ENCODE results near the gene PIN4. TPM values are rescaled to one million over a fixed set of nuclear protein-coding genes. Genes with fewer than 3 reads are reported as not detected.

PIN4 gene
- total RNA-seq, 4 donors from 2014 or later = 4.6 to 12.4 (median 6.5) TPM; not detected in 1

DNA sequence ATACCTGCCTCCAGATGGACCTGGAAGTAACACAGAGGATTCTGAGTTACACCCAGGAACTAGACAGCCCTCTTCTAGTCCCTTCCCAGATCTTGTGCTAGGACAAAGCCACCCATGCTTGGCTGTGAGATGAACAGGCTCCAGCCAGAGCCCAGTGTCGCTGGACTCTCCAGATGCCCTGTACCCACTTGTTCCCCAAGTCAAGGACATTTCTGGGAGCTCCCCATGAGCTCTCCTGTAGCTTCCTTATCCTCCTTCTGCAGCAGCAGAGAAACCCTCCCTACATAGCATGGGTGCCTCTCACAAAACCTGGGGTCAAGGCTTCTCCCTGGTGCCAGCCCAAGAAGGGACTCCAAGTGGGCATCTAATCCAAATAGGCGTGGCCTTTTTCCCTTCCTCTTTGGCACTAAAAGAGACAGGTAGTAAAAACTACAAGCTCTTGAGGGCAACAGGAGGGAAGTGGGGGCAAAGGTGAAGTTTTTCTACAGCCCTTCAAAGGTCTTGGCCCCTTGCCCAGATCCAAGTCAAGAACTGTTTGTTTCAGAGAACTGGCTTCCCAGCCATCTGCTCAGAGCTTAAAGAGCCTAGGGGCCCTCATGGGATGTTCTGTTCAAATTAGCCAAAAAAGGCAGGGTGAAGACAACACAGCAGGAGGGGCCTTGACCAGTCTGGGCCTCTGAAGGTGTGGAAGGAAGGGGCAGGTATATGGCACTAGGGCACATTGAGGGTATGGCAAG lies 65.8 kb downstream of the PIN4 start:
- intact Hi-C loops (cut with DNase I; ENCODE audit: low total_unique reads) = no loop called here
- no peak for TF ChIP-seq POLR2A (IDR thresholded peaks at IDR 0.05)
- TF ChIP-seq, protein P1, sequence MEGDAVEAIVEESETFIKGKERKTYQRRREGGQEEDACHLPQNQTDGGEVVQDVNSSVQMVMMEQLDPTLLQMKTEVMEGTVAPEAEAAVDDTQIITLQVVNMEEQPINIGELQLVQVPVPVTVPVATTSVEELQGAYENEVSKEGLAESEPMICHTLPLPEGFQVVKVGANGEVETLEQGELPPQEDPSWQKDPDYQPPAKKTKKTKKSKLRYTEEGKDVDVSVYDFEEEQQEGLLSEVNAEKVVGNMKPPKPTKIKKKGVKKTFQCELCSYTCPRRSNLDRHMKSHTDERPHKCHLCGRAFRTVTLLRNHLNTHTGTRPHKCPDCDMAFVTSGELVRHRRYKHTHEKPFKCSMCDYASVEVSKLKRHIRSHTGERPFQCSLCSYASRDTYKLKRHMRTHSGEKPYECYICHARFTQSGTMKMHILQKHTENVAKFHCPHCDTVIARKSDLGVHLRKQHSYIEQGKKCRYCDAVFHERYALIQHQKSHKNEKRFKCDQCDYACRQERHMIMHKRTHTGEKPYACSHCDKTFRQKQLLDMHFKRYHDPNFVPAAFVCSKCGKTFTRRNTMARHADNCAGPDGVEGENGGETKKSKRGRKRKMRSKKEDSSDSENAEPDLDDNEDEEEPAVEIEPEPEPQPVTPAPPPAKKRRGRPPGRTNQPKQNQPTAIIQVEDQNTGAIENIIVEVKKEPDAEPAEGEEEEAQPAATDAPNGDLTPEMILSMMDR (IDR thresholded peaks at IDR 0.05) = no peak
- no peak for DNase-seq (ENCODE audit: low spot score in 2 of 2)
- WGBS, 2 donors = 70 to 73% methylated on average over 2 of the region's 2 CpGs
- no peak overlapping the region for H3K4me3 ChIP-seq (ENCODE audit: low read depth, poor library complexity, severe bottlenecking)

Other genes starting within 250 kb of the PIN4 start
- 1 to 10 TPM in 2 of 4 donors, under 1 TPM in 2; 0.46 to 1.9 (median 1.2) TPM for gene RTL5, start 49.8 kb upstream of the PIN4 start, total RNA-seq
- gene ERCC6L, start 57.3 kb downstream of the PIN4 start, total RNA-seq = under 1 TPM in 3 of 4 donors, not detected in 1; 0.13 to 0.81 (median 0.34) TPM
- gene RPS4X, start 95.5 kb downstream of the PIN4 start, total RNA-seq = 1,000 to 10,000 TPM; 1,105 to 1,519 (median 1,275) TPM
- 1 to 10 TPM in 2 of 4 donors, under 1 TPM in 1, not detected in 1; 0.96 to 2.7 (median 1.3) TPM for gene CITED1, start 124.2 kb downstream of the PIN4 start, total RNA-seq

All from lower leg skin (tissue), 4 donors.